Panc1 (cell line): ENCODE measurements around the gene DESI1. TPM values are rescaled to one million over a fixed set of nuclear protein-coding genes. Genes with fewer than 3 reads are reported as not detected.
"Not testable (repeated sequence)": the region's sequence is repeated elsewhere in the genome, so short reads cannot be mapped to it uniquely, and the experiment has no call there.

Experiments
- ATAC-seq: fragments of 200-7000 bp; cut with Tn5 transposase; 2 replicates; pipeline ENCODE4 v1.9.1; 2020; ENCODE audit warnings: mild to moderate bottlenecking, moderate library complexity
- BruUV-seq: library from RNA; stranded (reverse); fragments of 400-500 nt; replicated peaks from 2 replicates; lab custom pipeline; 2021; lab: Mats Ljungman, UMichigan
- CTCF ChIA-PET: fragments of 300-600 bp; sonication (Branson Sonifier 250); formaldehyde crosslinking; loops from one replicate; lab custom pipeline; 2022; ENCODE audit warnings: antibody characterized with exemption; lab: Charles Lee
- POLR2A ChIA-PET: fragments of 300-600 bp; sonication (Branson Sonifier 250); formaldehyde crosslinking; loops from one replicate; lab custom pipeline; 2022; ENCODE audit warnings: antibody characterized with exemption; lab: Charles Lee
- DNase-seq: peaks from one replicate; pipeline ENCODE4 v3.0.0-alpha.2; 2010; ENCODE audit warnings: low read depth, low spot score
- H3K27ac ChIP-seq: 2 replicates; pipeline ENCODE4 v1.5.1; 2011; ENCODE audit warnings: mild to moderate bottlenecking, low read length, inconsistent platforms
- H3K27me3 ChIP-seq: fragments of 200-500 bp; sonication (Bioruptor generic); 2 replicates; pipeline ENCODE4 v1.6.0; 2014; ENCODE audit warnings: low read length, inconsistent platforms; ENCODE audit not compliant: control insufficient read depth, insufficient read depth
- H3K36me3 ChIP-seq: fragments of 200-500 bp; sonication (Bioruptor generic); 2 replicates; pipeline ENCODE4 v1.5.1; 2014; ENCODE audit warnings: inconsistent platforms, mild to moderate bottlenecking, low read length, moderate library complexity; ENCODE audit not compliant: control insufficient read depth, insufficient read depth
- H3K4me1 ChIP-seq: 2 replicates; pipeline ENCODE4 v1.5.1; 2011; ENCODE audit warnings: inconsistent platforms, mild to moderate bottlenecking, low read length, moderate library complexity; ENCODE audit not compliant: control insufficient read depth, insufficient read depth
- H3K4me3 ChIP-seq, 2 experiments: 2 replicates each; pipeline ENCODE4 v1.5.1; 2011 to 2012; ENCODE audit warnings: low read depth in 2 of 2, low read length in 2 of 2, mild to moderate bottlenecking in 2 of 2, inconsistent platforms in 1 of 2, moderate library complexity in 1 of 2
- H3K9me3 ChIP-seq: fragments of 200-500 bp; sonication (Bioruptor generic); 2 replicates; pipeline ENCODE4 v1.5.1; 2014; ENCODE audit warnings: low read depth, mild to moderate bottlenecking, inconsistent platforms, low read length, moderate library complexity; ENCODE audit not compliant: control insufficient read depth, insufficient read depth
- POLR2AphosphoS5 ChIP-seq: IDR thresholded peaks from 2 replicates; pipeline ENCODE4 v1.6.1; 2012; ENCODE audit warnings: mild to moderate bottlenecking, low read depth, low read length, moderate library complexity
- SIN3A ChIP-seq: IDR thresholded peaks from 2 replicates; pipeline ENCODE4 v1.6.1; 2012; ENCODE audit warnings: low read depth, mild to moderate bottlenecking, low read length, moderate library complexity, borderline replicate concordance; ENCODE audit not compliant: insufficient read depth
- TCF7L2 ChIP-seq: IDR thresholded peaks from 2 replicates; pipeline ENCODE4 v1.6.1; 2011; ENCODE audit warnings: mild to moderate bottlenecking, low read depth, low read length, inconsistent platforms
- in situ Hi-C: cut with HindIII; loops from 2 replicates; pipeline ENCODE4 v1.10.0; 2016; ENCODE audit warnings: low sequenced_read_pairs, low pct_unique_long_range_greater_than_20kb
- intact Hi-C: fragments of 100-400 bp; cut with micrococcal nuclease; formaldehyde crosslinking; loops from one replicate; pipeline ENCODE4 v1.10.0; 2022; ENCODE audit not compliant: unreplicated experiment
- total RNA-seq: library from RNA; stranded (reverse); gene quantifications from one replicate; pipeline ENCODE4 v1.2.1, GENCODE V29; 2021; ENCODE audit not compliant: unreplicated experiment
- TF ChIP-seq, protein P1 (sequence below): fragments of 450-650 bp; IDR thresholded peaks from 2 replicates; pipeline ENCODE4 v1.5.1; 2017; ENCODE audit warnings: mild to moderate bottlenecking
- TF ChIP-seq, protein P2 (sequence below), 2 experiments: IDR thresholded peaks; 2 replicates each; pipeline ENCODE4 v1.6.1; 2011 to 2012; ENCODE audit warnings: low read depth in 2 of 2, control low read depth in 1 of 2, low read length in 1 of 2, mild to moderate bottlenecking in 1 of 2, moderate library complexity in 1 of 2; ENCODE audit not compliant: insufficient read depth in 1 of 2

Gene DESI1
- total RNA-seq, 1 experiment from 2014 or later, result 33.5 TPM

DNA sequence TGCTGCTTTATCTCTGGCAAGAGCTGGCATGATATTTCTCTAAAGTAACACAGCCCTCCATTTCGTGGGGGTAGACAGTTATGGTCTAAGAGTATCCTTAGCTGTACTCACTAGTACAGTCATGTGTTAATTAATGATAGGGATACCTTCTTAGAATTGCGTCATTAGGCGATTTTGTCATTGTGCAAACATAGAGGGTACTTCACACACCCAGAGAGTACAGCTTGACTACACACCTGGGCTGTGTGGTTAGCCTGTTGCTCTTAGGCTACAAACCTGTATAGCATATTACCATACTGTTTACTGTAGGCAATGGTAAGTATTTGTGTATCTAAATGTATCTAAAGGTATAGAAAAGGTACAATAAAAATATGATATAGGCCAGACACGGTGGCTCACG, 17.3 kb upstream of the DESI1 start:
- ATAC-seq (no peak), DNase-seq (no peak)
- Histone ChIP-seq H3K27me3 (no peaks in the 10 kb centered on the region), H3K36me3 (peaks cover 29% of the 10 kb centered on the region; the same call in 1 of the 2 replicates), H3K4me3 (no peak overlapping the region), H3K9me3 (no peaks in the 10 kb centered on the region), H3K27ac (no peak overlapping the region), H3K4me1 (no peaks in the 10 kb centered on the region)
- in situ Hi-C loops, result no loop called here
- no TSS peak for BruUV-seq
- intact Hi-C loops, result no loop called here
- TF ChIP-seq TCF7L2 (no peak), POLR2AphosphoS5 (no peak), SIN3A (no peak)
- TF ChIP-seq, protein P1, sequence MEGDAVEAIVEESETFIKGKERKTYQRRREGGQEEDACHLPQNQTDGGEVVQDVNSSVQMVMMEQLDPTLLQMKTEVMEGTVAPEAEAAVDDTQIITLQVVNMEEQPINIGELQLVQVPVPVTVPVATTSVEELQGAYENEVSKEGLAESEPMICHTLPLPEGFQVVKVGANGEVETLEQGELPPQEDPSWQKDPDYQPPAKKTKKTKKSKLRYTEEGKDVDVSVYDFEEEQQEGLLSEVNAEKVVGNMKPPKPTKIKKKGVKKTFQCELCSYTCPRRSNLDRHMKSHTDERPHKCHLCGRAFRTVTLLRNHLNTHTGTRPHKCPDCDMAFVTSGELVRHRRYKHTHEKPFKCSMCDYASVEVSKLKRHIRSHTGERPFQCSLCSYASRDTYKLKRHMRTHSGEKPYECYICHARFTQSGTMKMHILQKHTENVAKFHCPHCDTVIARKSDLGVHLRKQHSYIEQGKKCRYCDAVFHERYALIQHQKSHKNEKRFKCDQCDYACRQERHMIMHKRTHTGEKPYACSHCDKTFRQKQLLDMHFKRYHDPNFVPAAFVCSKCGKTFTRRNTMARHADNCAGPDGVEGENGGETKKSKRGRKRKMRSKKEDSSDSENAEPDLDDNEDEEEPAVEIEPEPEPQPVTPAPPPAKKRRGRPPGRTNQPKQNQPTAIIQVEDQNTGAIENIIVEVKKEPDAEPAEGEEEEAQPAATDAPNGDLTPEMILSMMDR, result no peak
- TF ChIP-seq, protein P2, sequence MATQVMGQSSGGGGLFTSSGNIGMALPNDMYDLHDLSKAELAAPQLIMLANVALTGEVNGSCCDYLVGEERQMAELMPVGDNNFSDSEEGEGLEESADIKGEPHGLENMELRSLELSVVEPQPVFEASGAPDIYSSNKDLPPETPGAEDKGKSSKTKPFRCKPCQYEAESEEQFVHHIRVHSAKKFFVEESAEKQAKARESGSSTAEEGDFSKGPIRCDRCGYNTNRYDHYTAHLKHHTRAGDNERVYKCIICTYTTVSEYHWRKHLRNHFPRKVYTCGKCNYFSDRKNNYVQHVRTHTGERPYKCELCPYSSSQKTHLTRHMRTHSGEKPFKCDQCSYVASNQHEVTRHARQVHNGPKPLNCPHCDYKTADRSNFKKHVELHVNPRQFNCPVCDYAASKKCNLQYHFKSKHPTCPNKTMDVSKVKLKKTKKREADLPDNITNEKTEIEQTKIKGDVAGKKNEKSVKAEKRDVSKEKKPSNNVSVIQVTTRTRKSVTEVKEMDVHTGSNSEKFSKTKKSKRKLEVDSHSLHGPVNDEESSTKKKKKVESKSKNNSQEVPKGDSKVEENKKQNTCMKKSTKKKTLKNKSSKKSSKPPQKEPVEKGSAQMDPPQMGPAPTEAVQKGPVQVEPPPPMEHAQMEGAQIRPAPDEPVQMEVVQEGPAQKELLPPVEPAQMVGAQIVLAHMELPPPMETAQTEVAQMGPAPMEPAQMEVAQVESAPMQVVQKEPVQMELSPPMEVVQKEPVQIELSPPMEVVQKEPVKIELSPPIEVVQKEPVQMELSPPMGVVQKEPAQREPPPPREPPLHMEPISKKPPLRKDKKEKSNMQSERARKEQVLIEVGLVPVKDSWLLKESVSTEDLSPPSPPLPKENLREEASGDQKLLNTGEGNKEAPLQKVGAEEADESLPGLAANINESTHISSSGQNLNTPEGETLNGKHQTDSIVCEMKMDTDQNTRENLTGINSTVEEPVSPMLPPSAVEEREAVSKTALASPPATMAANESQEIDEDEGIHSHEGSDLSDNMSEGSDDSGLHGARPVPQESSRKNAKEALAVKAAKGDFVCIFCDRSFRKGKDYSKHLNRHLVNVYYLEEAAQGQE (IDR thresholded peaks at IDR 0.05; ENCODE audit: insufficient read depth in 1 of 2, low read depth in 2 of 2, low read length in 1 of 2), result no peak
- POLR2A ChIA-PET, result no interaction called here
- CTCF ChIA-PET, result no interaction called here

DNA sequence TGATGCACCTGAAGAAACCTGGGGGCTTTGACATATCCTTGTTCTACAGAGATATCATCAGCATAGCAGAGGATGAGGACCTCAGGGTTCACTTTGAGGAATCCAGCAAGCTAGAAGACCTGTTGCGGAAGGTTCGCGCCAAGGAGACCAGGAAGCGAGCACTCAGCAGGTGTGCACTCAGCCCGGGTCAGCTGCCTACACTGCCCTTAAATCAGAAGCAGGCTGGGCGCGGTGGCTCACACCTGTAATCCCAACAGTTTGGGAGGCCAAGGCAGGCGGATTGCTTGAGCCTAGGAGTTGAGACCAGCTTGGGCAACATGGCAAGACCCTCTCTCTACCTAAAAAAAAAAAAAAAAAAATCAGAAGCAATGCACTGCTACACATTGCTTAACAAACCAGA, 16.8 kb upstream of the DESI1 start:
- CTCF ChIA-PET, H3K4me3 ChIP-seq, POLR2A ChIA-PET, H3K4me1 ChIP-seq, ATAC-seq, BruUV-seq, H3K27ac ChIP-seq, in situ Hi-C loops, DNase-seq, H3K27me3 ChIP-seq, H3K9me3 ChIP-seq, intact Hi-C loops: not testable (repeated sequence)
- peaks cover 29% of the 10 kb centered on the region; the same call in 1 of the 2 replicates for H3K36me3 ChIP-seq

- in situ Hi-C loops (no loop called here), intact Hi-C loops (no loop called here)
- TF ChIP-seq, protein P2 (IDR thresholded peaks at IDR 0.05; ENCODE audit: insufficient read depth in 1 of 2, low read depth in 2 of 2, low read length in 1 of 2), result no peak
- no peak for TF ChIP-seq POLR2AphosphoS5
- no peak for TF ChIP-seq SIN3A
- TF ChIP-seq, protein P1, result no peak
- no peak for TF ChIP-seq TCF7L2
- no peak overlapping the region for H3K27ac ChIP-seq
- no peak overlapping the region for H3K4me3 ChIP-seq
- H3K27me3 ChIP-seq, result no peaks in the 10 kb centered on the region
- ChIA-PET CTCF (no interaction called here), POLR2A (no interaction called here)
- no peak for ATAC-seq
- no peaks in the 10 kb centered on the region for H3K9me3 ChIP-seq
- TSS peak; percentile 19 for BruUV-seq
- no peaks in the 10 kb centered on the region for H3K4me1 ChIP-seq
- no peak for DNase-seq
- peaks cover 29% of the 10 kb centered on the region; the same call in 1 of the 2 replicates for H3K36me3 ChIP-seq
These were observed 15.6 kb upstream of the DESI1 start for GRCh38 chr22:41636467-41636866.
